Measurements from ENCODE around the gene PLAAT3. TPM values are rescaled to one million over a fixed set of nuclear protein-coding genes. Genes with fewer than 3 reads are reported as not detected.
"Not testable (repeated sequence)": the region's sequence is repeated elsewhere in the genome, so short reads cannot be mapped to it uniquely, and the experiment has no call there.

The PLAAT3 gene
- total RNA-seq, 2 donors from 2014 or later: 5.9 to 6.6 TPM

- DNase-seq; ATAC-seq; intact Hi-C loops (cut with DNase I, micrococcal nuclease): not testable (repeated sequence)
These were observed 84.9 kb downstream of the PLAAT3 start for GRCh38 chr11:63529373-63529772.

DNA sequence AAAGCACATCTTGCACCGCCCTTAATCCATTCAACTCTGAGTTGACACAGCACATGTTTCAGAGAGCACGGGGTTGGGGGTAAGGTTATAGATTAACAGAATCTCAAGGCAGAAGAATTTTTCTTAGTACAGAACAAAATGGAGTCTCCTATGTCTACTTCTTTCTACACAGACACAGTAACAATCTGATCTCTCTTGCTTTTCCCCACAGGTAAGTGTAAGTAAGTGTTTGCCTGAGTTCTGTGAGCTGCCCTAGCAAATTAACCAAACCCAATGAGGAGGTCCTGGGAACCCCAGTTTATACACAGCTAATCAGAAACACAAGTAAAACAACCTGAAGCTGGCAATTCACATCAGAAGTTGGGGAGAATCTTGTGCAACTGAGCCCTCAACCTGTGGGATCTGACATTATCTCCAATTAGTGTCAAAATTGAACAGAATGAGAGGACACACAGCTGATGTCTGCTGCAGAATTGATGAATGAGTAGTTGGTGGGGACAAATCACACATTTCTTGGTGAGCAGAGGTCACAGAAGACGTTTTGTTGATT lies 85.4 kb downstream of the PLAAT3 start:
- ATAC-seq; DNase-seq; intact Hi-C loops (cut with DNase I, micrococcal nuclease): not testable (repeated sequence)

GRCh38 chr11:63528156-63528555 lies 86.1 kb downstream of the PLAAT3 start:
- intact Hi-C loops (cut with DNase I, micrococcal nuclease); ATAC-seq; DNase-seq: not testable (repeated sequence)

GRCh38 chr11:63527667-63528066 lies 86.6 kb downstream of the PLAAT3 start:
- ATAC-seq (no peak), DNase-seq (no peak)
- intact Hi-C loops (cut with DNase I, micrococcal nuclease): no loop called here

Other genes starting within 250 kb of the PLAAT3 start
- gene SLC22A9, start 244.6 kb downstream of the PLAAT3 start, total RNA-seq: not detected
- 1 to 10 TPM in 1 of 2 donors, under 1 TPM in 1; 0.21 to 1.1 TPM for gene PLAAT5, start 123.3 kb downstream of the PLAAT3 start, total RNA-seq
- gene LGALS12, start 108.3 kb downstream of the PLAAT3 start, total RNA-seq: under 1 TPM; 0.18 to 0.36 TPM
- gene PLAAT4, start 77.6 kb downstream of the PLAAT3 start, total RNA-seq: 10 to 100 TPM; 43.9 to 51.4 TPM
- gene PLAAT2, start 51.1 kb downstream of the PLAAT3 start, total RNA-seq: 10 to 100 TPM in 1 of 2 donors, 1 to 10 TPM in 1; 3.8 to 53.6 TPM
- gene ATL3, start 56.9 kb upstream of the PLAAT3 start, total RNA-seq: 10 to 100 TPM; 54.5 to 56.6 TPM
- 100 to 1,000 TPM; 121 to 124 TPM for gene RTN3, start 67.1 kb upstream of the PLAAT3 start, total RNA-seq
- gene ZFTA, start 154.3 kb upstream of the PLAAT3 start, total RNA-seq: 1 to 10 TPM; 4.5 to 7.5 TPM
- 1 to 10 TPM; 6.4 to 7.1 TPM for gene SPINDOC, start 199.0 kb upstream of the PLAAT3 start, total RNA-seq
- 100 to 1,000 TPM in 1 of 2 donors, 10 to 100 TPM in 1; 91.8 to 100 TPM for gene MARK2, start 224.7 kb upstream of the PLAAT3 start, total RNA-seq

All from left colon (tissue), 2 donors.